ENCODE results near the gene POSTN.
A peak's percentile ranks its signal among the peaks of the same experiment; 100 is the strongest.

POSTN gene

GRCh38 chr13:37613236-37613635 is 14.7 kb upstream of the POSTN start:
- H2BK120ac ChIP-seq (ENCODE audit: low read depth, low read length), result no peak overlapping the region

DNA sequence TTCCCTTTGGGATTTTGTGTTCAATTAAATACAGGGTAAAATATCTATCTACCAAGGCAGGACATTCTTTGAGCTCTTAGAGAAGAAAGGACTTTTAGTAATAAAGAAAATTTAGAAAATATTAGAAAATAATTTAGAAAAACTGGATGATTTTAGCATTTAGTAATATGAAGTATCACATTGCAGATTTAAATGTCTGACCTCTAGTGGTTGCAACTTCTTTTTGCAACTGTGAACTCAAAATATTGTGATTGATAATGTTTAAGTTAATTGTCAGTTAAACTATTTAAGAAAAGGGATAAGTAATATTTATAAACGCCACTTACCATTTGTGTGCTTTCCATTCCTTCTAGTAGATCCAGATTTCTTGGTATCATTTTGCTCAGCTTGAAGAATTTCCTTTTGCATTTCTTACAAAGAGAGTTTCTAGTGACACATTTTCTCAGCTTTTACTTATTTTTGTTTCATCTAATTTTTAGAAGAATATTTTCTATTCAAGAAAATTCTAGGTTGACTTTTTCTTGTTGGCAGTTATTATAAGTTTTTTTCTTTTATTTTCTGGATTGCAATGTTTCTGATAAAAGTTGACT is 10.3 kb upstream of the POSTN start:
- Histone ChIP-seq H2BK5ac (ENCODE audit: low read depth, low read length, poor library complexity, severe bottlenecking) (no peak overlapping the region), H3K23ac (ENCODE audit: low read length in 2 of 2) (no peak overlapping the region), H3K4me3 (ENCODE audit: insufficient read depth in 1 of 2, low read depth in 1 of 2, low read length in 2 of 2) (no peak overlapping the region), H2AK5ac (ENCODE audit: low read length, severe bottlenecking) (no peak overlapping the region), H3K27me3 (ENCODE audit: control insufficient read depth in 1 of 2, insufficient read depth in 1 of 2, low read length in 2 of 2) (no peaks in the 10 kb centered on the region), H3K36me3 (ENCODE audit: control insufficient read depth in 1 of 2, insufficient read depth in 2 of 2, low read depth in 1 of 2, low read length in 2 of 2) (no peaks in the 10 kb centered on the region), H3K9ac (ENCODE audit: low read length) (no peak overlapping the region), H3K4ac (ENCODE audit: low read depth in 1 of 2, low read length in 2 of 2) (no peak overlapping the region), H3K9me3 (ENCODE audit: control insufficient read depth, low read length) (no peaks in the 10 kb centered on the region), H3K18ac (ENCODE audit: low read depth in 1 of 2, low read length in 2 of 2) (no peak overlapping the region), H3K4me1 (ENCODE audit: control insufficient read depth, insufficient read depth, low read depth, low read length) (no peaks in the 10 kb centered on the region), H2AFZ (ENCODE audit: low read depth, low read length) (no peak overlapping the region), H3K14ac (ENCODE audit: low read length in 2 of 2) (no peak overlapping the region), H4K8ac (ENCODE audit: low read length) (no peak overlapping the region), H3K79me1 (replicated peaks; ENCODE audit: low read length, poor library complexity, severe bottlenecking) (no peaks in the 10 kb centered on the region), H3K4me2 (ENCODE audit: low read length, poor library complexity, severe bottlenecking) (no peak overlapping the region), H2BK15ac (ENCODE audit: low read depth, poor library complexity, severe bottlenecking) (no peak overlapping the region), H4K91ac (ENCODE audit: low read length) (no peak overlapping the region), H2BK12ac (ENCODE audit: low read length in 2 of 2) (no peak overlapping the region), H2BK120ac (ENCODE audit: low read depth, low read length) (no peak overlapping the region), H3K27ac (ENCODE audit: low read length, poor library complexity, severe bottlenecking) (no peak overlapping the region)
- DNase-seq, result peak; percentile 17
- no CpG with 5 or more reads among the region's 1 CpG for WGBS

More at GRCh38 chr13:37613236-37613635, 14.7 kb upstream of the POSTN start:
- Histone ChIP-seq H3K36me3 (ENCODE audit: control insufficient read depth in 1 of 2, insufficient read depth in 2 of 2, low read depth in 1 of 2, low read length in 2 of 2) (no peaks in the 10 kb centered on the region), H3K9ac (ENCODE audit: low read length) (no peak overlapping the region), H3K9me3 (ENCODE audit: control insufficient read depth, low read length) (no peaks in the 10 kb centered on the region), H2BK5ac (ENCODE audit: low read depth, low read length, poor library complexity, severe bottlenecking) (no peak overlapping the region), H4K91ac (ENCODE audit: low read length) (no peak overlapping the region), H2BK15ac (ENCODE audit: low read depth, poor library complexity, severe bottlenecking) (no peak overlapping the region), H3K79me1 (replicated peaks; ENCODE audit: low read length, poor library complexity, severe bottlenecking) (no peaks in the 10 kb centered on the region), H3K4ac (ENCODE audit: low read depth in 1 of 2, low read length in 2 of 2) (no peak overlapping the region), H2AFZ (ENCODE audit: low read depth, low read length) (no peak overlapping the region), H3K4me2 (ENCODE audit: low read length, poor library complexity, severe bottlenecking) (no peak overlapping the region), H3K27ac (ENCODE audit: low read length, poor library complexity, severe bottlenecking) (no peak overlapping the region), H2BK12ac (ENCODE audit: low read length in 2 of 2) (no peak overlapping the region), H3K27me3 (ENCODE audit: control insufficient read depth in 1 of 2, insufficient read depth in 1 of 2, low read length in 2 of 2) (no peaks in the 10 kb centered on the region), H2AK5ac (ENCODE audit: low read length, severe bottlenecking) (no peak overlapping the region), H3K4me1 (ENCODE audit: control insufficient read depth, insufficient read depth, low read depth, low read length) (no peaks in the 10 kb centered on the region), H3K18ac (ENCODE audit: low read depth in 1 of 2, low read length in 2 of 2) (no peak overlapping the region), H3K23ac (ENCODE audit: low read length in 2 of 2) (no peak overlapping the region), H3K4me3 (ENCODE audit: insufficient read depth in 1 of 2, low read depth in 1 of 2, low read length in 2 of 2) (no peak overlapping the region), H4K8ac (ENCODE audit: low read length) (no peak overlapping the region), H3K14ac (ENCODE audit: low read length in 2 of 2) (no peak overlapping the region)
- no peak for DNase-seq
- 100% methylated on average over 1 of the region's 3 CpGs for WGBS

DNA sequence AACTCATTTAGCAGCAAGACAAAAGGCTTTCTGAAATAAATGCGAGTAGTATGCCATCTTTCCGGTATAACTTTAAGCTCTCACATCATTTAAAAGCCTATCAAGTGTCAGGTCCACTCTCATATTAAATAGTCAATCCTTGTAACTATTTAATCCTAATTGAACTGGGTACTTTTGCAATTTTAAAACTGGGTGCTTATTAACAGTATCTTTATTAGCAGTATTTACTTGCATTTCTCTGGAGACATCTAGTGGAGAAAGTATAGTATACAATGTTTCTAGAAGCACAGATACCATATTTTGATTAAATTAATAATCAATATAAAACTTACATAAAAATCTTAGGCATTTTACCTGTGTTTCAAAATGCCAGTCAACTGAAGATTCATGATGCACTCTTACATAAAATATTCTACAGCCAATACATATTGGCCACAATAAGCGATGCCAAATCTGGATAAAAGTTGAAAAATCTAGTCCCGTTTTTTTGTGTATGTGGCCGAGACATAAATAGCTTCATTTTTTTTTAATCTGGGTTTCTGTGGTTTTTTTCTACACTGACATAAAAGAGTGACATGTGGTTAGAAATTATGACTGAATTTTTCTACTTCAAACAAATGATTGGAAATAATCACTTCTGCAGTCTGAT is 4.3 kb upstream of the POSTN start:
- no peaks in the 10 kb centered on the region for H3K9me3 ChIP-seq (ENCODE audit: control insufficient read depth, low read length)
- H3K27ac ChIP-seq (ENCODE audit: low read length, poor library complexity, severe bottlenecking), result no peak overlapping the region
- peak; percentile 43 for DNase-seq
- H3K36me3 ChIP-seq (ENCODE audit: control insufficient read depth in 1 of 2, insufficient read depth in 2 of 2, low read depth in 1 of 2, low read length in 2 of 2), result no peaks in the 10 kb centered on the region
- H3K18ac ChIP-seq (ENCODE audit: low read depth in 1 of 2, low read length in 2 of 2), result no peak overlapping the region
- no peaks in the 10 kb centered on the region for H3K27me3 ChIP-seq (ENCODE audit: control insufficient read depth in 1 of 2, insufficient read depth in 1 of 2, low read length in 2 of 2)
- H4K8ac ChIP-seq (ENCODE audit: low read length), result no peak overlapping the region
- no peaks in the 10 kb centered on the region for H3K79me1 ChIP-seq (replicated peaks; ENCODE audit: low read length, poor library complexity, severe bottlenecking)
- no peak overlapping the region for H2AK5ac ChIP-seq (ENCODE audit: low read length, severe bottlenecking)
- H2BK5ac ChIP-seq (ENCODE audit: low read depth, low read length, poor library complexity, severe bottlenecking), result no peak overlapping the region
- H3K9ac ChIP-seq (ENCODE audit: low read length), result peak overlapping the region; percentile 4
- H3K23ac ChIP-seq (ENCODE audit: low read length in 2 of 2), result no peak overlapping the region
- H4K91ac ChIP-seq (ENCODE audit: low read length), result no peak overlapping the region
- no peak overlapping the region for H2BK120ac ChIP-seq (ENCODE audit: low read depth, low read length)
- no peak overlapping the region for H2BK15ac ChIP-seq (ENCODE audit: low read depth, poor library complexity, severe bottlenecking)
- 96% methylated on average over 4 of the region's 5 CpGs for WGBS
- no peak overlapping the region for H3K4me2 ChIP-seq (ENCODE audit: low read length, poor library complexity, severe bottlenecking)
- H3K4ac ChIP-seq (ENCODE audit: low read depth in 1 of 2, low read length in 2 of 2), result no peak overlapping the region
- H3K14ac ChIP-seq (ENCODE audit: low read length in 2 of 2), result no peak overlapping the region
- H2BK12ac ChIP-seq (ENCODE audit: low read length in 2 of 2), result no peak overlapping the region
- no peak overlapping the region for H2AFZ ChIP-seq (ENCODE audit: low read depth, low read length)
- H3K4me1 ChIP-seq (ENCODE audit: control insufficient read depth, insufficient read depth, low read depth, low read length), result no peaks in the 10 kb centered on the region
- H3K4me3 ChIP-seq (ENCODE audit: insufficient read depth in 1 of 2, low read depth in 1 of 2, low read length in 2 of 2), result no peak overlapping the region

- Histone ChIP-seq H2BK120ac (ENCODE audit: low read depth, low read length) (no peak overlapping the region), H2AK5ac (ENCODE audit: low read length, severe bottlenecking) (no peak overlapping the region), H2BK5ac (ENCODE audit: low read depth, low read length, poor library complexity, severe bottlenecking) (no peak overlapping the region), H3K79me1 (replicated peaks; ENCODE audit: low read length, poor library complexity, severe bottlenecking) (no peaks in the 10 kb centered on the region), H3K27me3 (ENCODE audit: control insufficient read depth in 1 of 2, insufficient read depth in 1 of 2, low read length in 2 of 2) (no peaks in the 10 kb centered on the region), H3K9ac (ENCODE audit: low read length) (peak overlapping the region; percentile 4), H4K8ac (ENCODE audit: low read length) (no peak overlapping the region), H3K4me2 (ENCODE audit: low read length, poor library complexity, severe bottlenecking) (no peak overlapping the region), H3K9me3 (ENCODE audit: control insufficient read depth, low read length) (no peaks in the 10 kb centered on the region), H2BK15ac (ENCODE audit: low read depth, poor library complexity, severe bottlenecking) (no peak overlapping the region), H3K4me3 (ENCODE audit: insufficient read depth in 1 of 2, low read depth in 1 of 2, low read length in 2 of 2) (no peak overlapping the region), H4K91ac (ENCODE audit: low read length) (no peak overlapping the region), H3K23ac (ENCODE audit: low read length in 2 of 2) (no peak overlapping the region), H2AFZ (ENCODE audit: low read depth, low read length) (no peak overlapping the region), H3K4me1 (ENCODE audit: control insufficient read depth, insufficient read depth, low read depth, low read length) (no peaks in the 10 kb centered on the region), H2BK12ac (ENCODE audit: low read length in 2 of 2) (no peak overlapping the region), H3K27ac (ENCODE audit: low read length, poor library complexity, severe bottlenecking) (no peak overlapping the region), H3K36me3 (ENCODE audit: control insufficient read depth in 1 of 2, insufficient read depth in 2 of 2, low read depth in 1 of 2, low read length in 2 of 2) (no peaks in the 10 kb centered on the region), H3K14ac (ENCODE audit: low read length in 2 of 2) (no peak overlapping the region), H3K18ac (ENCODE audit: low read depth in 1 of 2, low read length in 2 of 2) (no peak overlapping the region), H3K4ac (ENCODE audit: low read depth in 1 of 2, low read length in 2 of 2) (no peak overlapping the region)
- 100% methylated on average over 2 of the region's 3 CpGs for WGBS
- peak; percentile 7 for DNase-seq
Measured at GRCh38 chr13:37601648-37602440, 3.3 kb upstream of the POSTN start.

Data from mesenchymal stem cell (in vitro differentiated cells and primary cell).